Measurements from ENCODE around the gene ZNF485.

Gene ZNF485

GRCh38 chr10:43606323-43607198 lies at the start of gene ZNF485:
Gene ZNF485, plus strand, starts transcription at chr10:43606438. Its CDS starts 613 bp downstream, at chr10:43607051.
- peak within 1 kb of the TSS; percentile 73 for H3K4me3 ChIP-seq (ENCODE audit: low read depth, low read length)
- TF ChIP-seq CTCF (IDR thresholded peaks at IDR 0.05; ENCODE audit: low read depth, low read length), result no peak

GRCh38 chr10:43557214-43557613 lies 49.0 kb upstream of the ZNF485 start:
- TF ChIP-seq CTCF (IDR thresholded peaks at IDR 0.05; ENCODE audit: low read depth, low read length), result no peak
- no peak overlapping the region for H3K4me3 ChIP-seq (ENCODE audit: low read depth, low read length)

GRCh38 chr10:43569681-43570080 lies 36.6 kb upstream of the ZNF485 start:
- no peak overlapping the region for H3K4me3 ChIP-seq (ENCODE audit: low read depth, low read length)
- no peak for TF ChIP-seq CTCF (IDR thresholded peaks at IDR 0.05; ENCODE audit: low read depth, low read length)

GRCh38 chr10:43570971-43571370 lies 35.3 kb upstream of the ZNF485 start:
- no peak for TF ChIP-seq CTCF (IDR thresholded peaks at IDR 0.05; ENCODE audit: low read depth, low read length)
- H3K4me3 ChIP-seq (ENCODE audit: low read depth, low read length), result no peak overlapping the region

- no peak for TF ChIP-seq CTCF (IDR thresholded peaks at IDR 0.05; ENCODE audit: low read depth, low read length)
- H3K4me3 ChIP-seq (ENCODE audit: low read depth, low read length), result peak overlapping the region; percentile 68
These were observed 32.8 kb upstream of the ZNF485 start for GRCh38 chr10:43573250-43574000.

GRCh38 chr10:43574001-43574892 lies 32.0 kb upstream of the ZNF485 start, which contains the start of gene ZNF239:
Gene ZNF239, minus strand, starts transcription at chr10:43574616. Its CDS starts 16,537 bp downstream, at chr10:43558079.
- H3K4me3 ChIP-seq (ENCODE audit: low read depth, low read length), result peak within 1 kb of the TSS; percentile 68
- no peak for TF ChIP-seq CTCF (IDR thresholded peaks at IDR 0.05; ENCODE audit: low read depth, low read length)

Measured in WI38 (cell line).